NCI-H524 (cell line): ENCODE measurements around the gene MMP26.
"Not testable (repeated sequence)": the region's sequence is repeated elsewhere in the genome, so short reads cannot be mapped to it uniquely, and the experiment has no call there.

ENCODE experiments used
- DNase-seq, 2 experiments: peaks; one replicate each; lab custom pipeline; 2025; lab: John Stamatoyannopoulos, UW

Gene MMP26

GRCh38 chr11:4722616-4723534 lies 18.3 kb downstream of the MMP26 start:
- DNase-seq: not testable (repeated sequence)

GRCh38 chr11:4727171-4727570 lies 22.6 kb downstream of the MMP26 start:
- no peak for DNase-seq

DNA sequence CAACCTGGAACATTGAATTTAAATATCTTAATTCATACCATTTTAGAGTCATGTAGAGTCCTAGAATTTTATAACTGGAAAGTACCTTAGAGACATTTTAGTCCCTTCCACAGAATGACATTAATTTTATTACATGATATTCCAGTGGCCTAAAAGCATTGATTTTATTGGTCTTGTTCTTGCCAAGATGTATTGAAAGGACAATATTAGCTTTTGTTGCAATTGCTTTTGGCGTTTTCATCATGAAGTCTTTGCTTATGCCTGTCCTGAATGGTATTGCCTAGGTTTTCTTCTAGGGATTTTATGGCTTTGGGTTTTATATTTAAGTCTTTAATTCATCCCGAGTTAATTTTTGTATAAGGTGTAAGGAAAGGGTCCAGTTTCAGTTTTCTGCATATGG lies 36.2 kb downstream of the MMP26 start:
- DNase-seq: no peak

- DNase-seq: no peak
Observed at GRCh38 chr11:4748438-4748837, 43.9 kb downstream of the MMP26 start.

DNA sequence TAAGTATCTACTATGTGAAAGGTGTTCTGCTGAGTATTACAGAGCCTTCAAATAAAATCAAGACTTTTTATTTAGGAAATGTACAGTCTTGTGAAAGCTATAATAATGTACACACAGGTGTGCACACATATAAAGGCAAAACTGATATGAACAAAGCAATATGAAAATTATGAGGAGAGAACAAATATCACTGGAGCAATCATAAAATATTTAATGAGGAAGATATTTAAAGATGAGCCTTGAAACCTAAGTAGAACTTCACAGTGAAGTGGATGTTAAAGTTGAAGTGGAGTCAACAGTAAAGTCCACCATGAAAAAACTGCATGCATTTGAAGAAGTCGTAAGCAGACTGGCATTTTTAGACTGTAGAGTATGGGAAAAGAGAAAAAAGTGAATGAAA lies 46.6 kb downstream of the MMP26 start:
- DNase-seq: no peak
